ENCODE data around the gene TTC9.

The TTC9 gene

DNA sequence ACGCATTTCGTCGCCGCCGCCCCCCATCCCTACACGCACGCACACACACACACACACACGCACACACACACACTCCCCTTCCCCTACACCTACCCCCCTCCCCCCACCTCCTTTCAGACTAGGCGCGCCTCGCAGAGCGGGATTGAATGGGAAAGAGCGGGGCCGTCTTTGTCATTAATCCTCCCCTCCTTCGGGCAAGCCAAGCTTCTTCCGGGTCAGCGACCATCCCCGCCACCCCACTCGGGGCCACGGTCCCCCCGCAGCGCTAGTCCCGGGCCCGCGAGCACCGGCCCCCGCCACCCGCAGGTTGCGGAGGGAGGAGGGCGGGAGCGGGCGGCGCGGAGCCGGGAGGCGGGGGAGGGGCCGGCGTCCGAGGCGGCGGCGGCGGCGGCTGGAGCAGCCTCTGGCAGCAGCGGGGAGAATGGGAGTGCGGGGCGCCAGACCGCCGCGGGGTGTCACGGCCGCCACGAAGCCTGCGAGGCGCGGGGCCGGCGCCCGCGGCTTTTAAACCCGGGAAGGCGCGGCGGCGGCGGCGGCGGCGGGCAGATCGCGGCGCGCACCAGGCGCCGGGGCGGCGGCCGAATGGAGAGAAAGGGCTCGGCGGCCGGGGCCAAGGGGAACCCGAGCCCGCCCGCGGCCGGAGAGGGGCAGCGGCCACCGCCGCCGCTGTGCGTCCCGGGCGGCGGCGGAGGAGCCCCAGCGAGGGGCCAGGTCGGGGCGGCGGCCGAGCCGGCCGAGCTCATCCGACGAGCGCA, at the start of gene TTC9:
TSS of gene TTC9 (plus strand) at position 369 of the 755 bp plus-strand sequence. CDS start at position 583, 214 bp downstream.
- peak; percentile 86 for DNase-seq

DNA sequence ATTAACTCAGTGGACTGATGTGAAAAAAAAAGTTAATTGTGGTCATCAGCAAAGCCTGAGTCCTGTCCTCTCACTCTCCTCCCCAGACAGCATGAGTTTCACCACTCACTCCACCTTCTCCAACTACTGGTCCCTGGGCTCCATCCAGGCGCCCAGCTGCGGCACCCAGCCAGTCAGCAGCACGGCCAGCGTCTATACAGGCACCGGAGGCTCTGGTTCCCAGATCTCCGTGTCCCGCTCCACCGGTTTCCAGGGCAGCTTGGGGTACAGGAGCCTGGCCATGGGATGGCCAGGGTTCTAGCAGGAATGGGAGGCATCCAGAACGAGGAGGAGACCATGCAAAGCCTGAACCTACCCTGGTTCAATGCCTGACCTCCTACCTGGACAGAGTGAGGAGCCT, 47.3 kb upstream of the TTC9 start:
- no peak for DNase-seq

DNA sequence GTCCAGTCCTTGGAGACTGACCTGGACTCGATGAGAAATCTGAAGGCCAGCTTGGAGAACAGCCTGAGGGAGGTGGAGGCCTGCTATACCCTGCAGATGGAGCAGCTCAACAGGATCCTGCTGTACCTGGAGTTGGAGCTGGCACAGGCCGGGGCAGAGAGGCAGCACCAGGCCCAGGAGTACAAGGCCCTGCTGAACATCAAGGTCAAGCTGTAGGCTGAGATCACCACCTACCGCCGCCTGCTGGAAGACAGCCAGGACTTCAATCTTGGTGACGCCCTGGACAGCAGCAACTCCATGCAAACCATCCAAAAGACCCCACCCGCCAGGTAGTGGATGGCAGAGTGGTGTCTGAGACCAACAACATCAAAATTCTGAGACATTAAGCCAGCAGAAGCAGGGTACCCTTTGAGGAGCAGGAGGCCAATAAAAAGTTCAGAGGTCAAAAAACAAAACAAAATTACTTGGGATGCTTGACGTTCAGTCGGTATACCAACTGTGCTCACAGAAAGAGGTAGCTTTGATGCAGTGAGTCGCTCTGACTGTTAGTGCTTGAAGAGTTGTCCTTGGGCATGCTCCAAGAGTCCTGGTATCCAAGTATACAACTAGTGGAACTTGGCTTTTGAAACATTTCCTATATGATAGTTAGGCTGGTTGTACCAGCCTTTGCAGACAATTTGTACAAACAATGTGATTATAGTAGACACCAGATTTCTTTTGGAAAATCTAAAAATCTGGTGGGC, 46.1 kb upstream of the TTC9 start:
- no peak for DNase-seq

GRCh38 chr14:70597731-70598130, 44.0 kb upstream of the TTC9 start:
- no peak for DNase-seq

DNA sequence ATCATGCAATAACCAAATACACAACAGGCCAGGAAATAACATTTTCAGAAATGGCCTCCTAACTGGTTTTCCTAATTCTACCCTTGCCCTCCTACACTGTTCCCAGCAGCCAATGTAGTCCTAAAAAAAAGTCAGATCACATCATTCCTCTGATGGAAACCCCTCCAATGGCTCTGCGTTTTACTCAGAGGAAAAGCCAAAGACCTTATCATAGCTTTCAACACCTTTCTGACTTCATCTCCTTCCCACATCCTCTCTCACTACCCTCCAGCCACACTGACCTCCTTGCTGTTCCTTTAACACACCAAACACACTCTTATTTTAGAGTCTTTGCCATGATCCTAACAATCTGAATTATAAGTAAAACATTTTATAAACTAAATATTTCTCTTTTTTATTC, 42.4 kb upstream of the TTC9 start:
- DNase-seq = no peak

- DNase-seq = peak; percentile 98
Measured at GRCh38 chr14:70600382-70601157, 41.1 kb upstream of the TTC9 start, which contains the start of gene MED6. TSS of gene MED6 (minus strand) at chr14:70600655. CDS start at chr14:70600637, 18 bp downstream.

DNA sequence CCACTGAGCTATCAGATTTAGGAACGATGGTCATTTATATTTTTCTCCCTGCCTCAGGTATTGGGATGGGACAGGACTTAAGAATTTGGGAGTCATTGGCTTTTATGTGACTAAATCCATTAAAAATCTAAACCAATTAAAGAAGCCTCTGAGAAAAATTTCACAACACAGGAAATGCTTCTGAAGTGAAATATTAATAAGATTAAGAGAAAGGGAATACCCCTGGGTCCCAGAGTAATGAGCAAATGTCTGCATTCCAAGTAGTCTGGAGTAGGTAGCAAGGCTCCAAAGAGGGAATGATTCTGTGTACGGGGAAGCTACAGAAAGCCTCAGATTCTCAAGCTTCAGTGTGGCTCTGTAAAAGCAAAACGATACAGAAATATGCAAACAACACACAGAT, 40.6 kb upstream of the TTC9 start:
- peak; percentile 14 for DNase-seq

- DNase-seq = no peak
Measured at GRCh38 chr14:70602254-70602653, 39.5 kb upstream of the TTC9 start.

DNA sequence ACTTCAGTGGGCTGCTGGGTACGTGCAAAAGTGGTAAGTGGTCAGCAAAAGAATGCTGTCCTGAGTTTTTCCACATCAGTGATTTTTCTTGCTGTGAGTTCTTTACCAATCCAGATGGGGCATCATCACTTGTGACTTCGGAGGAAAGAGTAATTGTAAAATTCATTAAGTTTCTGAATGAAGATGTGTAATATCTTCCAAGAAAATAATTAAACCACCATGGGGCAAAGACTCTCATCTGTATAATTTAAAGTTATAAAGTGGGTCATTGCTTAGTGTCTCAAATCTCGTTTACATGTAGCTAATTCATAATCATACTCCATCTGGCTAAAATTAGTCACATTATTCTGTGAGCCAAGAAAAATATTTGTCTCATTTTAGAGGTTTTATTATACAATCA, 30.5 kb upstream of the TTC9 start:
- DNase-seq = peak; percentile 14

GRCh38 chr14:70616646-70617045, 25.1 kb upstream of the TTC9 start:
- no peak for DNase-seq

DNA sequence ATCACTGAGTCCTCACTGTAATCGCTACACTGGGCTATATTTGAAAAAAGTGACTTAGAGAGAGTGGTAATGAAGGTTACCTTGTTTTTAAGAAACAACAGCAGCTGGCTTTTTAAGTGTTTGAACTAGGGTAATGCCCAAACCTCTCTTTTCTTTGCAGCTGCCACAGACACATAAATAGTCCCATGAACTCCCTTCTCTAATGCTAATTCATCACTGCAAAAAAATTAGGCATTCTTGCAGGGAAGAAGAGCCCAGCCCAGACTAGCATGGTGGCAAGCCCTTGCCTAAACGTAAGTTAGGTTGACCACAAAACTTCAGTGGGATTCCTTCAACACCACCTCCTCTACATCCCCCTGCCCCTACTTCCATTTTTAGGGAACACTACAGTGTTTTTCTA, 23.4 kb upstream of the TTC9 start:
- no peak for DNase-seq

GRCh38 chr14:70619708-70620107, 22.0 kb upstream of the TTC9 start:
- DNase-seq = no peak

DNA sequence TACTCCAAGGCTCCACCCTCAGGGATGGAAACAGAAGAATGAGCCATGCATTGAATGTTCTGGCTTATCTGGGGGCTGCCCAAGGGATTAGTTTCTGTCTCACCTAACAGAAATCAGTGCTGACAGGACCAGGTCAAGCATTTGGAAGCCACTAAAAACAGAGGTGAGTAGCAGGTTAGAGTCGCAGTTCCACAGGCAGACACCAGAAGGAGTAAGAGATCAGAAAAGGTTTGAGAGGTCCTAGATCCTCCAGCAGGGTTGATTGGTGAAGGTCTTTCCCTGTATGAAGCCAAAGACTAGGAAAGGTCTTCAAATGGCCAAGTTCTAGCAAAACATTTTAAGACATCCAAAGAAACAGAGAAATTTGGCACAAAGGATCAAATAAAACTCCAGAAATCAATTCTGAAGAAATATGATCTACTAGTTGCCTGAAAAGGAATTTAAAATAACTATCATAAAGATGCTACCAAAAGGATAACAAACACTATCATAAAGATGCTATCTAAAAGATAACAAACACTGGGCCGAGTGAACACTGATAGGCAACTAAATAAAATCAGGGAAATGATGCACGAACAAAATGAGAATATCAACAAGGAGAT, 19.5 kb upstream of the TTC9 start:
- peak; percentile 76 for DNase-seq

- DNase-seq = no peak
Measured at GRCh38 chr14:70624972-70625371, 16.7 kb upstream of the TTC9 start.

GRCh38 chr14:70631948-70632347, 9.8 kb upstream of the TTC9 start:
- no peak for DNase-seq

DNA sequence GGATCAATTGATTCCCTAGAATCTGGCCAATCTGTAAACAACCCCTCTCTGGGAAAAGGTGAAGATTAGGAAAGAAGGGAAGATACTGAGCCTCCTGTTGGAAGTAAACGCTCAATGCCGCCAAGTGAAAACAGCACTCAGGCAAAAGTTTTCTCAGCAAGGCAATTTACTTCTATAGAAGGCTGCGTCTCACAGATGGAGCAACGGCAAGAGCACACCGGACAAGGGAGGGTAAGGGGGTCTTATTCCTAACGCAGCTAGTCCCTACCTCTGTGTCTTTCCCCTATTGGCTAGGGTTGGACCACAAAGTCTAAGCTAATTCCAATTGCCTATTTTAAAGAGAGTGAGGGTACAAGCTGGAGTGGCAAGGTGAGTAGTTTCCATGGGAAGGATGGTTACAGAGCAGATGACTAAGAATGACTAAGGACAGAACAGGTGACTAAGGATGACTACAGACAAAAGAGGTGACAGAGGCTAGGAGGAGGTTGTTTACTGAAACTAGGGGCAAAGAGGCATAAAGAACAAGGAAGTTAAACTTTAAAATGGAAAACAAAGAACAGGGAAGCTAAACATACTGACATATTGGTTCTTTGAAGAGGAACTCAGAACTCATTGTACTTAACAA, 5.6 kb upstream of the TTC9 start:
- no peak for DNase-seq

GRCh38 chr14:70638416-70638815, 3.3 kb upstream of the TTC9 start:
- peak; percentile 55 for DNase-seq

- peak; percentile 86 for DNase-seq
Measured at GRCh38 chr14:70640938-70641547, 673 bp upstream of the TTC9 start.

DNA sequence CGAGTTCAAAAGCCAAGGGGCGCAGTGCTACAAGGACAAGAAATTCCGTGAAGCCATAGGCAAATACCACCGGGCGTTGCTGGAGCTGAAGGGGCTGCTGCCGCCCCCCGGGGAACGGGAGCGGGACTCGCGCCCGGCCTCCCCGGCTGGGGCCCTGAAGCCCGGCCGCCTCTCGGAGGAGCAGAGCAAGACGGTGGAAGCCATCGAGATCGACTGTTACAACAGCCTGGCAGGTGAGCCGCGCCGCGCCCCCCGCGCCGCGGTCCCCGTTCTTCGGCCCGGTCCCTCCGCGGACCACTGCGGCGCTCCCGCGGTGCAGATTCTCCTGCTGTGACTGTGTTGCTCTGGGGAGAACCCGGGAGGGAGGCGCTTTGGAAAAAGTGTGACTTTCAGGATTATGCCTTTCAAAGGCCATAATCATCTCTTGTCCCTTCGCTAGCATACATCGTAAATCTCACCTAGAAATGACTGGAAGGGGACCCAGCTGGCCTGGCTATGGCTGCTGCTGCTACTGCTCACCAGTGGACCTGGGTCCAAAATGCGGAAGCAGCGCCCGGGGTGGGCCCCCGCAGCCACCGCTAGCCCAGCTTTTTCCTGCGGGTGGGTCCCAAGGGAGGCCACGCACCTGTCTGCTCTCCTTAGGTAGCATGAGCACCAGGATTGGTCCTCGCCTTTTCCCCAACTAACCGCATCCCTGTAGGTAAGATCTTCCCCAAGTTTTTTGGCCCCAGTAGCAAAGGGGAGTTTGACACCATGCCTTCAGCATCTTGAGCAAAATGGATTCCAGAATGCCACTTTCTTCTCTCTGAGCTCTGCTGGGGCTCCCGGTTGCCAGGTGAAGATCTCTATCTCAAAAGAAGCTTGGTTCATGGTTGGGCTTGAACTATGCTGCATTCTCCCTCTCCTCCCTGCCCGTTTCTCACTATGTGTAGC, 853 bp downstream of the TTC9 start:
- peak; percentile 79 for DNase-seq

- no peak for DNase-seq
Measured at GRCh38 chr14:70643967-70644366, 2.3 kb downstream of the TTC9 start.

DNA sequence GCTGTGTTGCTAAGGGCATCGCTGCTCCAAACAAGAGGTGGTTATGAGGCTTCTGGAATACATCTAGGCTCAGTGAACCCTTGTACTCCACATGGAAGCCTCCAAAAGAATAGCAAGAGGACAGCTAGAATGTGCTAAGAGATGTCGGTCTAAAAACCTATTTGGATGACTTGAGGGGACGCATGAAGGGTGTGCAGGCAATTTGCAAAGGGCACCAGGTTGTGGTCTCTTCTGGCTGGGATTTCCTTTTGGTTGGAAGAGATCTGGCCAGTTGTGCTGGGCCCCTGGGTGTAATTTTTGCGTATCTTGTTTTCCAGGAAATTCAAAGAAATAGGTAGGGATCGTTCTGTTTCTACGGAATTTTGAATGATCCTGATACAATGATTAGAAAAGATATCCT, 4.2 kb downstream of the TTC9 start:
- no peak for DNase-seq

Data from NCI-H69 (cell line).